Activated T-helper 9 cell treated with anti-CD3 and anti-CD28 coated beads, Interleukin-2, amount 50 U/mL, for 16 hours (primary cell): ENCODE results near the gene OR11H12.
"Not testable (repeated sequence)": the region's sequence is repeated elsewhere in the genome, so short reads cannot be mapped to it uniquely, and the experiment has no call there.

Source experiments
- DNase-seq: peaks from one replicate; pipeline ENCODE4 v3.0.0-alpha.2; 2020; ENCODE audit warnings: low read depth

The OR11H12 gene, protein sequence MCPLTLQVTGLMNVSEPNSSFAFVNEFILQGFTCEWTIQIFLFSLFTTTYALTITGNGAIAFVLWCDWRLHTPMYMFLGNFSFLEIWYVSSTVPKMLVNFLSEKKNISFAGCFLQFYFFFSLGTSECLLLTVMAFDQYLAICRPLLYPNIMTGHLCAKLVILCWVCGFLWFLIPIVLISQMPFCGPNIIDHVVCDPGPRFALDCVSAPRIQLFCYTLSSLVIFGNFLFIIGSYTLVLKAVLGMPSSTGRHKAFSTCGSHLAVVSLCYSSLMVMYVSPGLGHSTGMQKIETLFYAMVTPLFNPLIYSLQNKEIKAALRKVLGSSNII

DNA sequence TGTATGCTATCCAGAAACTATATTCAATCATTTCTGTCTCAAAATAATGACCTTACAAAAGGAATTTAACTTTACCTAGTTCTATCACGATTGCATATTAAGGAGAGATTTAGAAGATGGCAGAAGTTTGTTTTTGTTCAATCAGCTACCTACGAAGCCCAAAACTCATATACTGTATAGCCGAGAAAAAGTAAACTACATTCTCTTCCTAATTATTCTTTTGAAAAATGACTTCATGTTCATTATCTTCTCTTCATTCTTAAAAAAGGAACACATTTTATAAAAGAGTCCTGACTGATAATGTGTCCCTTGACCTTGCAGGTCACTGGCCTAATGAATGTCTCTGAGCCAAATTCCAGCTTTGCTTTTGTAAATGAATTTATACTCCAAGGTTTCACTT, at the start of gene OR11H12:
Gene OR11H12 (plus strand): TSS at position 301 of the 400 bp plus-strand sequence. CDS start 0 bp downstream, at position 301.
- DNase-seq: not testable (repeated sequence)

GRCh38 chr14:18582908-18583307, 18.0 kb upstream of the OR11H12 start:
- DNase-seq: not testable (repeated sequence)

DNA sequence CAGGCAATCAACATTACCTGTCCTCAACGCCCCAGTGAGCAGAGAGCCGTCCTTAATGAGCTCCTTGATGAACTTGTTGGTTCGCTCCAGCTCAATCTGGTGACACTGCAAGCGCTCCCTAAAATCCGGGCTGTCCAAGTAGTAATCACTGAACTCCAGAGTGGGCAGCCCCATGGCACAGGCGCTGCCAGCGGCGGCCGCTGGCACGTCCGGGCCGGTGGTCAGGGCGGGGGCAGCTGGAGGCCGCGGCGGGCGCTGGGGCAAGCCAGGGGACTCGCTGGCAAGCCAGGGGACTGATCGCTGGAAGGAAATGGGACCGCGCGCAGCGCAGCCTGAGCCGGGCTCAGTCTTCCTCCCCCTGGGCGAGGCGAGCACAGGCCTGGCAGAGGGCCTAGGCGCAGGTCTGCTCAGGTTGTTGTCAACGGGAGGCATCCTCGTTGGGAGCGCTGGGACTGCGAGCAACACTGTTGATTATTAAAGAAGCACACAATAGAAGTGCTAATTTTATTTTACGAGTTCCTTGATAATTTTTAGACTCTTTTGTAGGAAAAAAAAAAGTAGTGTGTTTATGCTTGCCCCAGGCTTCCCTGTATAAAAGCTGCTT, 25.8 kb downstream of the OR11H12 start:
- not testable (repeated sequence) for DNase-seq

DNA sequence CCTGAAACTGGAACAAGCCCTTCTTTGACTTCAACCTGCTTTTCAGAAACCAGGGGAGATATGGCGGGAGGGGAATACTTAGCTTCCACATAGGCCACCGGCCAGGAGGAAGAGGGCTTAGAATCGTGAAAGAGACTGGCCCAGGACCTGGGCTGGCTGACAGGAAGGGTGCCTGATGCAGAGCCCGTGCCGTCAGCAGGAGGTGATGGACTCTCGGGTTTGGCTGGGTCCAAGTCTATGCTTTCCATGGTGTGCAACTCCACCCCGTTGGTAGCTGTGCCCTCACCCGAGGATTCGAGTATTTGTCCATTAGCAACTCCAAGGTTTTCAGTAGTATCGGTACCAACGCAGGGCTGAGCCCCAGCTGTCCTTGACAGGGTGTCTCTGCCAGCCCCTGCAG, 35.1 kb downstream of the OR11H12 start:
- not testable (repeated sequence) for DNase-seq

GRCh38 chr14:18638032-18638431, 37.1 kb downstream of the OR11H12 start:
- DNase-seq: not testable (repeated sequence)

DNA sequence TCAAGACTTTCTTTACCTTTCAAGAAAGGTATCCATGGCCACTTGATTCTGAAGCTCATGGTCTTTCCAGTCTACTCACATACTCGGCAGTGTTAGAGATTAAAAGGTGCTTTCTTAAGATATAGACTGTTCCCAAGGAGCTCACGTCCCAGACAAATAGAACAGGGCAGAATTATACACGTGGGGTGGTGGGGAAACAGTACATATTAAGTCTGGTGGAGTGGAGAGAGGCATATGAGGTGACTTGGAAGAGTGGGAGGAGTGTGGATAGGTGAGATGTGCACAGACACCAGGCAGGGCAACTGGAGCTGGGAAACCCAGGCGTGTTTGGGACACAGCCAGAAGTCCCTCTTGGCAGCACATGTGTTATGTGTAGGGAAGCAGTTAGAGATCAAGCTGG, 37.9 kb downstream of the OR11H12 start:
- DNase-seq: not testable (repeated sequence)

- not testable (repeated sequence) for DNase-seq
Measured at GRCh38 chr14:18646075-18646730, 45.3 kb downstream of the OR11H12 start.
